ENCODE data around the gene SPAM1.
"Not testable (repeated sequence)": the region's sequence is repeated elsewhere in the genome, so short reads cannot be mapped to it uniquely, and the experiment has no call there.

The SPAM1 gene

DNA sequence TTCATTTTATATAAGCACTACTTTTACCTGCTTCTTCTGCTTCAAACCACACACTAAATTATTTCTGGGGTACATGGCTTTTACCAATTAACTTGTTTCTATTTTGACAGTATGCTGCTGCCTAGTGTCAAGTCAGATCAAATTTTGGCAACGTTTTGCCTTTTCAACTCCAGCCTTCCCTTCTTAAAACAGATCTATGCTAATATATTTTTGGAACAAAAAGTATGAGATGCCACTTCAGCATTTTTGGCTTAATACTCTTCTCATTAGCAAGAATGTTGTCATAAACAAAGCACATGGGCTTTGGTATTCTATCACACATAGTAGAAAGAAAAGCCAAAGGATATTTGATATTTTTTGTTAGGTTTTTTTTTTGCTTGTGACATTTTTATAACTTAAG lies 47.8 kb downstream of the SPAM1 start:
- no peaks in the 10 kb centered on the region for H3K27me3 ChIP-seq (ENCODE audit: insufficient read depth, low read length)
- no peaks in the 10 kb centered on the region for H3K9me3 ChIP-seq (ENCODE audit: low read length)
- H3K4me1 ChIP-seq (ENCODE audit: insufficient read depth, low read length) = no peaks in the 10 kb centered on the region
- no peak overlapping the region for H3K4me3 ChIP-seq (ENCODE audit: low read length)
- no peaks in the 10 kb centered on the region for H3K36me3 ChIP-seq (ENCODE audit: insufficient read depth, low read length)
- no peak overlapping the region for H2AFZ ChIP-seq (ENCODE audit: low read depth, low read length)

DNA sequence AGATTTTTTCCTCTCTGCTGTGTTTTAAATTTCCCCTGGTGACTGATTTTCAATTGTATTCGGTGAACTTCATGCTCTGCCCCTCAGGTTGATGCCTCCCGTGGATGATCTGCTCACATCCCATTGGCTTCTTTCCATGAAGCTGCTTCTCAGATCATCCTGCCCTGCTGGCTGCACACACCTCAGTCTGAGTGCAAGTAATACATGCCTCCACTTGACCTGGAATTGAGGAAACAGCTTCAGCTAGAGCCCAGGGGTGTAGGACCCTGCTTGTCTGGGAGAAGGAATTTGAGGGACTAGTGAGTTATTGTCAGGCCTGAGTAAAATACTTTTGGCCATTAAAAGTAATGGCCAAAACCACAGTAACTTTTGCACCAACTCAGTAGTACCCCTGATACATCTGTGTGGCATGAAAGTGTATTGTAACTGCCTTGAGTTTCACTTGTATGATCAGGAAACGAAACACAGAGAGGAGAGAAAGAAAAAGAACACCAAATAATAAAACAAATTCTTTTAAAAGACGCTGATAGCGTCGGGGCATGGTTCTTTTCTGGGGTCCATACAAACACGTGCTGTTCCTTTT lies 49.4 kb downstream of the SPAM1 start:
- H3K36me3 ChIP-seq (ENCODE audit: insufficient read depth, low read length) = no peaks in the 10 kb centered on the region
- no peak overlapping the region for H2AFZ ChIP-seq (ENCODE audit: low read depth, low read length)
- no peak overlapping the region for H3K4me3 ChIP-seq (ENCODE audit: low read length)
- no peaks in the 10 kb centered on the region for H3K4me1 ChIP-seq (ENCODE audit: insufficient read depth, low read length)
- no peaks in the 10 kb centered on the region for H3K27me3 ChIP-seq (ENCODE audit: insufficient read depth, low read length)
- H3K9me3 ChIP-seq (ENCODE audit: low read length) = no peaks in the 10 kb centered on the region

GRCh38 chr7:123975084-123975483 lies 50.0 kb downstream of the SPAM1 start:
- Histone ChIP-seq H3K9me3 (ENCODE audit: low read length) (no peaks in the 10 kb centered on the region), H2AFZ (ENCODE audit: low read depth, low read length) (no peak overlapping the region), H3K4me3 (ENCODE audit: low read length) (no peak overlapping the region), H3K4me1 (ENCODE audit: insufficient read depth, low read length) (no peaks in the 10 kb centered on the region), H3K27me3 (ENCODE audit: insufficient read depth, low read length) (no peaks in the 10 kb centered on the region), H3K36me3 (ENCODE audit: insufficient read depth, low read length) (no peaks in the 10 kb centered on the region)

GRCh38 chr7:123977081-123977480 lies 52.0 kb downstream of the SPAM1 start:
- H3K27me3 ChIP-seq (ENCODE audit: insufficient read depth, low read length) = no peaks in the 10 kb centered on the region
- no peak overlapping the region for H2AFZ ChIP-seq (ENCODE audit: low read depth, low read length)
- H3K9me3 ChIP-seq (ENCODE audit: low read length) = no peaks in the 10 kb centered on the region
- H3K4me1 ChIP-seq (ENCODE audit: insufficient read depth, low read length) = no peaks in the 10 kb centered on the region
- no peaks in the 10 kb centered on the region for H3K36me3 ChIP-seq (ENCODE audit: insufficient read depth, low read length)
- H3K4me3 ChIP-seq (ENCODE audit: low read length) = no peak overlapping the region

DNA sequence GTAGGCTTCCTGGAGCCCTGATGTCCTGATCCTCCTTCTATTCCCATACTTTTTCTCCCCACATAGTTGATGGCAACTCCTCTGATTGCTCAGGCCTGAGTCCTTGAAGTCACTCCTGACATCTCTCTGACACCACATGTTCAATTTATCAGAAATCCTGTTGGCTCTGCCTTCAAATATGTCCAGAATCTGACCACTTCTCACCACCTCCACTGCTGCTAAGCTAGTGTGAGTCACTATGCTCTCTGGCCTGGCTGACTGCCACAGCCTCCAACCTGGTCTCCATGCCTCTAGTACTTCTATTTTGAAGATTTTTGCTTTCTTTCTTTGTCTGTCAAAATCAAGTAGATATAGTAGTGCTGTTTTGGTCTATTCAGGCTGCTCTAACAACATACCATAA lies 54.8 kb downstream of the SPAM1 start:
- H3K27me3 ChIP-seq (ENCODE audit: insufficient read depth, low read length) = no peaks in the 10 kb centered on the region
- no peaks in the 10 kb centered on the region for H3K9me3 ChIP-seq (ENCODE audit: low read length)
- H3K36me3 ChIP-seq (ENCODE audit: insufficient read depth, low read length) = no peaks in the 10 kb centered on the region
- H2AFZ ChIP-seq (ENCODE audit: low read depth, low read length) = no peak overlapping the region
- no peaks in the 10 kb centered on the region for H3K4me1 ChIP-seq (ENCODE audit: insufficient read depth, low read length)
- H3K4me3 ChIP-seq (ENCODE audit: low read length) = no peak overlapping the region

DNA sequence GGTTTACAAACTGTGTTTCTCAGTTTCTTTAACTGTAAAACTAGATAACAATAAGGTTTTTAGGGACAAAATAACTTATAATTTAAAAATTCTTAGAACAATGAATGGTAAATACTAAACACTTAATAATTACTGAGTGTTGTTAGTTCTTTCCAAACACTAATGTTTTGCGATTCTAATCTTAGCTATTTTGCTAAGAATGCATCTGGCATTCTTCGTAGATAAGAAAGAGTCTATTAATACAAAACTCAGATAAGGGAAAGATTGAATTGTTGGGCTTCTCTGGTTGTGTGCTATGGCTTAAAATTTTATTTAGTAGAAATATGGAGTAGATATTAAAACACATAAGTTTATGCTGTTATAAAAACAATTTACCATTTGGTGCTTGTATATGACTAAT lies 62.4 kb downstream of the SPAM1 start:
- no peaks in the 10 kb centered on the region for H3K4me1 ChIP-seq (ENCODE audit: insufficient read depth, low read length)
- H3K27me3 ChIP-seq (ENCODE audit: insufficient read depth, low read length) = no peaks in the 10 kb centered on the region
- H3K4me3 ChIP-seq (ENCODE audit: low read length) = no peak overlapping the region
- no peak overlapping the region for H2AFZ ChIP-seq (ENCODE audit: low read depth, low read length)
- no peaks in the 10 kb centered on the region for H3K36me3 ChIP-seq (ENCODE audit: insufficient read depth, low read length)
- H3K9me3 ChIP-seq (ENCODE audit: low read length) = no peaks in the 10 kb centered on the region

GRCh38 chr7:123992913-123993518 lies 68.0 kb downstream of the SPAM1 start:
- Histone ChIP-seq H3K9me3 (ENCODE audit: low read length) (no peaks in the 10 kb centered on the region), H3K27me3 (ENCODE audit: insufficient read depth, low read length) (no peaks in the 10 kb centered on the region)

GRCh38 chr7:123993996-123994395 lies 69.0 kb downstream of the SPAM1 start:
- H3K36me3 ChIP-seq (ENCODE audit: insufficient read depth, low read length) = no peaks in the 10 kb centered on the region
- no peaks in the 10 kb centered on the region for H3K9me3 ChIP-seq (ENCODE audit: low read length)
- H3K27me3 ChIP-seq (ENCODE audit: insufficient read depth, low read length) = no peaks in the 10 kb centered on the region
- H3K4me1 ChIP-seq (ENCODE audit: insufficient read depth, low read length) = peaks cover 7% of the 10 kb centered on the region
- peak overlapping the region; percentile 8 for H2AFZ ChIP-seq (ENCODE audit: low read depth, low read length)
- no peak overlapping the region for H3K4me3 ChIP-seq (ENCODE audit: low read length)

More at GRCh38 chr7:123992913-123993518, 68.0 kb downstream of the SPAM1 start:
- Histone ChIP-seq H3K4me1 (ENCODE audit: insufficient read depth, low read length) (peaks cover 7% of the 10 kb centered on the region), H2AFZ (ENCODE audit: low read depth, low read length) (no peak overlapping the region), H3K4me3 (ENCODE audit: low read length) (no peak overlapping the region), H3K36me3 (ENCODE audit: insufficient read depth, low read length) (no peaks in the 10 kb centered on the region)

DNA sequence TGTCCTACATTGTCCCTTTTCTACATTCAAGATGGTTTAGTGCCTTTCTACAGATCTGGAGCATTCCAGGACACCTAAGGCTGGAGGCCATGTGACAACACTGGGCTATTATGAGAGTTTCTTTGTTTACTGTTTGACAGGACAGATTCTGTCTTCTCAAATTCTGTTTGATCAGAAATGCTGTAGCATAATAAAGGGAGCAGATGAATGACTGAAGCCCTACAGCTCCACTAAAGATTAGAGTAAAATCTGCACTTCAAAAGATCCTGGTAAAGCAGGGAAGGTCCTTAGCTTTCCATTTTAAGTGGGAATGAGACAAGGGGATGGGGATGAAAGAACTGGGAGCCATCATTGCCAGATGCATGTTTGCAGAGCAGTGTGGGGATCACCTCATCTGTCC lies 69.4 kb downstream of the SPAM1 start:
- H2AFZ ChIP-seq (ENCODE audit: low read depth, low read length) = peak overlapping the region; percentile 8
- H3K27me3 ChIP-seq (ENCODE audit: insufficient read depth, low read length) = no peaks in the 10 kb centered on the region
- H3K36me3 ChIP-seq (ENCODE audit: insufficient read depth, low read length) = no peaks in the 10 kb centered on the region
- H3K4me1 ChIP-seq (ENCODE audit: insufficient read depth, low read length) = peaks cover 7% of the 10 kb centered on the region
- no peak overlapping the region for H3K4me3 ChIP-seq (ENCODE audit: low read length)
- no peaks in the 10 kb centered on the region for H3K9me3 ChIP-seq (ENCODE audit: low read length)

GRCh38 chr7:123995617-123996326 lies 70.7 kb downstream of the SPAM1 start:
- Histone ChIP-seq H3K4me3 (ENCODE audit: low read length) (no peak overlapping the region), H3K36me3 (ENCODE audit: insufficient read depth, low read length) (no peaks in the 10 kb centered on the region), H3K27me3 (ENCODE audit: insufficient read depth, low read length) (no peaks in the 10 kb centered on the region), H3K4me1 (ENCODE audit: insufficient read depth, low read length) (peaks cover 7% of the 10 kb centered on the region), H2AFZ (ENCODE audit: low read depth, low read length) (no peak overlapping the region), H3K9me3 (ENCODE audit: low read length) (no peaks in the 10 kb centered on the region)

GRCh38 chr7:123996327-123996625 lies 71.2 kb downstream of the SPAM1 start:
- peaks cover 7% of the 10 kb centered on the region for H3K4me1 ChIP-seq (ENCODE audit: insufficient read depth, low read length)
- peaks cover 1% of the 10 kb centered on the region for H3K9me3 ChIP-seq (ENCODE audit: low read length)
- H2AFZ ChIP-seq (ENCODE audit: low read depth, low read length) = no peak overlapping the region
- no peak overlapping the region for H3K4me3 ChIP-seq (ENCODE audit: low read length)
- H3K27me3 ChIP-seq (ENCODE audit: insufficient read depth, low read length) = no peaks in the 10 kb centered on the region
- H3K36me3 ChIP-seq (ENCODE audit: insufficient read depth, low read length) = no peaks in the 10 kb centered on the region

GRCh38 chr7:123998921-123999320 lies 73.9 kb downstream of the SPAM1 start:
- Histone ChIP-seq H3K36me3 (ENCODE audit: insufficient read depth, low read length) (no peaks in the 10 kb centered on the region), H3K4me3 (ENCODE audit: low read length) (no peak overlapping the region), H3K27me3 (ENCODE audit: insufficient read depth, low read length) (no peaks in the 10 kb centered on the region), H3K4me1 (ENCODE audit: insufficient read depth, low read length) (peaks cover 7% of the 10 kb centered on the region), H3K9me3 (ENCODE audit: low read length) (peaks cover 2% of the 10 kb centered on the region), H2AFZ (ENCODE audit: low read depth, low read length) (no peak overlapping the region)

DNA sequence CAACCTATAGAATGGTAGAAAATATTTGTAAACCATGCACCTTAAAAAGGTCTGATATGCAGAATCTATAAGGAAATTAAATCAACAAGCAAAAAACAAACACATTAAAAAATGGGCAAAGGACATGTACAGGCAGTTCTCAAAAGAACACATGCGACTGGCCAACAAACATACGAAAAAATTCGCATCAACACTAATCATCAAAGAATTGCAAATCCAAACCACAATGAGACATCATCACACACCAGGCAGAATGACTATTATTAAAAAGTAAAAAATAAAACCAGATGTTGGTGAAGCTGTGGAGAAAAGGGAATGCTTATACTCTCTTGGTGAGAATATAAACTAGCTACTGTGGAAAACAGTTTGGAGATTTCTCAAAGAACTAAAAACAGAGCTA lies 74.7 kb downstream of the SPAM1 start:
- Histone ChIP-seq H3K9me3 (ENCODE audit: low read length) (peaks cover 2% of the 10 kb centered on the region), H3K4me1 (ENCODE audit: insufficient read depth, low read length) (peaks cover 1% of the 10 kb centered on the region), H3K36me3 (ENCODE audit: insufficient read depth, low read length) (no peaks in the 10 kb centered on the region), H3K27me3 (ENCODE audit: insufficient read depth, low read length) (no peaks in the 10 kb centered on the region), H2AFZ (ENCODE audit: low read depth, low read length) (no peak overlapping the region), H3K4me3 (ENCODE audit: low read length) (no peak overlapping the region)

DNA sequence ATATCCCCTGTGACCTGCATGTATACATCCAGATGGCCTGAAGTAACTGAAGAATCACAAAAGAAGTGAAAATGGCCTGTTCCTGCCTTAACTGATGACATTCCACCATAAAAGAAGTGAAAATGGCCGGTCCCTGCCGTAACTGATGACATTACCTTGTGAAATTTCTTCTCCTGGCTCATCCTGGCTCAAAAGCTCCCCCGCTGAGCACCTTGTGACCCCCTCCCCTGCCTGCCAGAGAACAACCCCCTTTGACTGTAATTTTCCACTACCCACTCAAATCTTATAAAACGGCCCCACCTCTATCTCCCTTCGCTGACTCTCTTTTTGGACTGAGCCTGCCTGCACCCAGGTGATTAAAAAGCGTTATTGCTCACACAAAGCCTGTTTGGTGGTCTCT lies 83.3 kb downstream of the SPAM1 start:
- H3K4me1 ChIP-seq (ENCODE audit: insufficient read depth, low read length); H3K4me3 ChIP-seq (ENCODE audit: low read length); H3K9me3 ChIP-seq (ENCODE audit: low read length); H3K27me3 ChIP-seq (ENCODE audit: insufficient read depth, low read length); H3K36me3 ChIP-seq (ENCODE audit: insufficient read depth, low read length); H2AFZ ChIP-seq (ENCODE audit: low read depth, low read length): not testable (repeated sequence)
